VCaP (cell line): ENCODE data around the gene TNIP1.

Experiments
- H3K27ac ChIP-seq: fragments of 450-650 bp; 2 replicates; pipeline ENCODE4 v1.5.1; 2017
- CTCF ChIP-seq: fragments of 450-650 bp; conservative IDR thresholded peaks from 2 replicates; pipeline ENCODE4 v1.5.1; 2017; ENCODE audit warnings: mild to moderate bottlenecking, moderate library complexity

TNIP1 gene

GRCh38 chr5:151071021-151071420, 9.8 kb downstream of the TNIP1 start:
- TF ChIP-seq CTCF = no peak
- H3K27ac ChIP-seq = no peak overlapping the region

GRCh38 chr5:151070449-151070848, 10.4 kb downstream of the TNIP1 start:
- no peak for TF ChIP-seq CTCF
- no peak overlapping the region for H3K27ac ChIP-seq

GRCh38 chr5:151068433-151069197, 12.2 kb downstream of the TNIP1 start:
- no peak overlapping the region for H3K27ac ChIP-seq

GRCh38 chr5:151067632-151068432, 13.0 kb downstream of the TNIP1 start:
- no peak for TF ChIP-seq CTCF
- no peak overlapping the region for H3K27ac ChIP-seq

More at GRCh38 chr5:151068433-151069197, 12.2 kb downstream of the TNIP1 start:
- no peak for TF ChIP-seq CTCF

- no peak for TF ChIP-seq CTCF
- H3K27ac ChIP-seq = no peak overlapping the region
Measured at GRCh38 chr5:151066920-151067319, 13.9 kb downstream of the TNIP1 start.

- TF ChIP-seq CTCF = no peak
- no peak overlapping the region for H3K27ac ChIP-seq
Measured at GRCh38 chr5:151065609-151066008, 15.2 kb downstream of the TNIP1 start.

- H3K27ac ChIP-seq = no peak overlapping the region
- TF ChIP-seq CTCF = no peak
Measured at GRCh38 chr5:151064916-151065499, 15.8 kb downstream of the TNIP1 start.
